ENCODE results near the gene LCOR. TPM values are rescaled to one million over a fixed set of nuclear protein-coding genes. Genes with fewer than 3 reads are reported as not detected.
A peak's percentile ranks its signal among the peaks of the same experiment; 100 is the strongest.

LCOR gene
- total RNA-seq, 2 donors from 2014 or later = 36.9 to 43.3 TPM

- H3K27me3 ChIP-seq (ENCODE audit: control insufficient read depth, insufficient read depth, low read length, poor library complexity, severe bottlenecking) = no peaks in the 10 kb centered on the region
- peaks cover 7% of the 10 kb centered on the region for H3K4me1 ChIP-seq (ENCODE audit: control insufficient read depth, insufficient read depth, low read length)
- Mint-ChIP-seq H3K9me3 (peaks cover 9% of the 10 kb centered on the region), H3K4me3 (no peak overlapping the region), H3K27ac (peak overlapping the region; percentile 37), H3K4me1 (peaks cover 16% of the 10 kb centered on the region), H3K36me3 (ENCODE audit: low read depth) (peaks cover 29% of the 10 kb centered on the region), H3K27me3 (ENCODE audit: insufficient read depth) (no peaks in the 10 kb centered on the region)
- peaks cover 13% of the 10 kb centered on the region for H3K9me3 ChIP-seq (ENCODE audit: control insufficient read depth, low read length)
- TF ChIP-seq, protein P1, sequence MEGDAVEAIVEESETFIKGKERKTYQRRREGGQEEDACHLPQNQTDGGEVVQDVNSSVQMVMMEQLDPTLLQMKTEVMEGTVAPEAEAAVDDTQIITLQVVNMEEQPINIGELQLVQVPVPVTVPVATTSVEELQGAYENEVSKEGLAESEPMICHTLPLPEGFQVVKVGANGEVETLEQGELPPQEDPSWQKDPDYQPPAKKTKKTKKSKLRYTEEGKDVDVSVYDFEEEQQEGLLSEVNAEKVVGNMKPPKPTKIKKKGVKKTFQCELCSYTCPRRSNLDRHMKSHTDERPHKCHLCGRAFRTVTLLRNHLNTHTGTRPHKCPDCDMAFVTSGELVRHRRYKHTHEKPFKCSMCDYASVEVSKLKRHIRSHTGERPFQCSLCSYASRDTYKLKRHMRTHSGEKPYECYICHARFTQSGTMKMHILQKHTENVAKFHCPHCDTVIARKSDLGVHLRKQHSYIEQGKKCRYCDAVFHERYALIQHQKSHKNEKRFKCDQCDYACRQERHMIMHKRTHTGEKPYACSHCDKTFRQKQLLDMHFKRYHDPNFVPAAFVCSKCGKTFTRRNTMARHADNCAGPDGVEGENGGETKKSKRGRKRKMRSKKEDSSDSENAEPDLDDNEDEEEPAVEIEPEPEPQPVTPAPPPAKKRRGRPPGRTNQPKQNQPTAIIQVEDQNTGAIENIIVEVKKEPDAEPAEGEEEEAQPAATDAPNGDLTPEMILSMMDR (conservative IDR thresholded peaks at IDR 0.05) = no peak
- H3K4me3 ChIP-seq (ENCODE audit: low read length) = no peak overlapping the region
- DNase-seq = no peak
- no peak overlapping the region for H3K9ac ChIP-seq (ENCODE audit: extremely low read depth, low read length, poor library complexity, severe bottlenecking)
- peaks cover 33% of the 10 kb centered on the region for H3K36me3 ChIP-seq (ENCODE audit: control insufficient read depth, insufficient read depth, low read length)
- WGBS, 2 experiments (ENCODE audit: insufficient coverage in 1 of 2, insufficient read length in 1 of 2) = 100% methylated on average over 3 of the region's 3 CpGs; no CpG with 5 or more reads in 1 of the 2 experiments
- H3K27ac ChIP-seq (ENCODE audit: low read depth, low read length) = no peak overlapping the region
Measured at GRCh38 chr10:96922978-96923948, 91.2 kb downstream of the LCOR start.

DNA sequence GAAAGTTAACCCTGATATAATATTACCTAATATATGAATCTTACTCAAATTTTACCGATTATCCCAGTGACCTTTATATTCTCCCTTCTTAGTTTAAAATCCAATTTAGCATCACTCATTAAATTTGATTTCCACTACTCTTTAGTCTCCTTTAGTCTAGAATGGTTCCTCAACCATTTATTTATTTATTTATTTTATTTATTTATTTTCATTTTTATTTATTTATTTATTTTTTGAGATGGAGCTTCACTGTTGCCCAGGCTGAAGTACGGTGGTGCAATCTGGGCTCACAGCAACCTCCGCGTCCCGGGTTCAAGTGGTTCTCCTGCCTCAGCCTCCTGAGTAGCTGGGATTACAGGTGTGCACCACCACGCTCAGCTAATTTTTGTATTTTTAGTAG lies 92.8 kb downstream of the LCOR start:
- H3K9ac ChIP-seq (ENCODE audit: extremely low read depth, low read length, poor library complexity, severe bottlenecking) = no peak overlapping the region
- Mint-ChIP-seq H3K27me3 (ENCODE audit: insufficient read depth) (no peaks in the 10 kb centered on the region), H3K4me1 (peaks cover 13% of the 10 kb centered on the region), H3K27ac (no peak overlapping the region), H3K36me3 (ENCODE audit: low read depth) (peaks cover 39% of the 10 kb centered on the region), H3K9me3 (peaks cover 9% of the 10 kb centered on the region), H3K4me3 (no peak overlapping the region)
- TF ChIP-seq, protein P1 (conservative IDR thresholded peaks at IDR 0.05) = no peak
- no peak overlapping the region for H3K27ac ChIP-seq (ENCODE audit: low read depth, low read length)
- peaks cover 5% of the 10 kb centered on the region for H3K4me1 ChIP-seq (ENCODE audit: control insufficient read depth, insufficient read depth, low read length)
- H3K36me3 ChIP-seq (ENCODE audit: control insufficient read depth, insufficient read depth, low read length) = peaks cover 46% of the 10 kb centered on the region
- H3K4me3 ChIP-seq (ENCODE audit: low read length) = no peak overlapping the region
- no peaks in the 10 kb centered on the region for H3K27me3 ChIP-seq (ENCODE audit: control insufficient read depth, insufficient read depth, low read length, poor library complexity, severe bottlenecking)
- peaks cover 13% of the 10 kb centered on the region for H3K9me3 ChIP-seq (ENCODE audit: control insufficient read depth, low read length)
- no peak for DNase-seq
- WGBS, 2 experiments (ENCODE audit: insufficient coverage in 1 of 2, insufficient read length in 1 of 2) = 99 to 100% methylated on average over 1 to 6 of the region's 6 CpGs

- H3K27ac Mint-ChIP-seq = no peak overlapping the region
- H3K9me3 ChIP-seq (ENCODE audit: control insufficient read depth, low read length) = peaks cover 17% of the 10 kb centered on the region
- H3K9me3 Mint-ChIP-seq = peaks cover 9% of the 10 kb centered on the region
- H3K4me3 ChIP-seq (ENCODE audit: low read length) = no peak overlapping the region
- H3K4me1 Mint-ChIP-seq = no peaks in the 10 kb centered on the region
- 91% methylated on average over 5 of the region's 5 CpGs; no CpG with 5 or more reads in 1 of the 2 experiments for WGBS, 2 experiments (ENCODE audit: insufficient coverage in 1 of 2, insufficient read length in 1 of 2)
- H3K4me1 ChIP-seq (ENCODE audit: control insufficient read depth, insufficient read depth, low read length) = no peaks in the 10 kb centered on the region
- H3K36me3 Mint-ChIP-seq (ENCODE audit: low read depth) = peaks cover 38% of the 10 kb centered on the region
- TF ChIP-seq, protein P1 (conservative IDR thresholded peaks at IDR 0.05) = no peak
- no peak overlapping the region for H3K27ac ChIP-seq (ENCODE audit: low read depth, low read length)
- no peak overlapping the region for H3K4me3 Mint-ChIP-seq
- H3K36me3 ChIP-seq (ENCODE audit: control insufficient read depth, insufficient read depth, low read length) = peaks cover 43% of the 10 kb centered on the region
- H3K27me3 ChIP-seq (ENCODE audit: control insufficient read depth, insufficient read depth, low read length, poor library complexity, severe bottlenecking) = no peaks in the 10 kb centered on the region
- no peak for DNase-seq
- H3K9ac ChIP-seq (ENCODE audit: extremely low read depth, low read length, poor library complexity, severe bottlenecking) = no peak overlapping the region
- no peaks in the 10 kb centered on the region for H3K27me3 Mint-ChIP-seq (ENCODE audit: insufficient read depth)
Measured at GRCh38 chr10:96930469-96930868, 98.4 kb downstream of the LCOR start.

Measured in endodermal cell (in vitro differentiated cells).